HCT116 (cell line): ENCODE data around the gene GPLD1. TPM values are rescaled to one million over a fixed set of nuclear protein-coding genes. Genes with fewer than 3 reads are reported as not detected.

ENCODE experiments used
- ATAC-seq: fragments of 200-7000 bp; cut with Tn5 transposase; 2 replicates; pipeline ENCODE4 v1.9.1; 2020; ENCODE audit warnings: mild to moderate bottlenecking, moderate library complexity
- BruUV-seq: library from RNA; stranded (reverse); fragments of 400-500 nt; replicated peaks from 2 replicates; lab custom pipeline; 2021; lab: Mats Ljungman, UMichigan
- CTCF ChIA-PET: fragments of 300-600 bp; sonication (Branson Sonifier 250); formaldehyde crosslinking; loops from one replicate; lab custom pipeline; 2021; ENCODE audit warnings: antibody characterized with exemption; lab: Charles Lee
- POLR2A ChIA-PET: fragments of 300-600, 350-600 bp; sonication (Branson Sonifier 250); formaldehyde crosslinking; loops from one replicate; lab custom pipeline; 2021; ENCODE audit warnings: antibody characterized with exemption; lab: Charles Lee
- RAD21 ChIA-PET, 2 experiments: fragments of 300-600 bp; sonication (Branson Sonifier 250); formaldehyde crosslinking; loops; one replicate each; lab custom pipeline; 2023; ENCODE audit warnings: low total read pairs in 2 of 2; ENCODE audit not compliant: uncharacterized antibody in 2 of 2, unreplicated experiment in 2 of 2, low non-redundant PET in 1 of 2; lab: Charles Lee
- DNase-seq: peaks from one replicate; pipeline ENCODE4 v3.0.0-alpha.2; 2010; ENCODE audit warnings: low read depth, low spot score
- H2AFZ ChIP-seq: fragments of 200-600 bp; shearing (Covaris generic), sonication (generic); 2 replicates; pipeline ENCODE4 v1.6.1; 2017; ENCODE audit warnings: low read depth, mixed run types, mixed read lengths, antibody characterized with exemption, low read length; ENCODE audit not compliant: poor library complexity, severe bottlenecking
- H3K27ac ChIP-seq: 2 replicates; pipeline ENCODE4 v1.5.1; 2012; ENCODE audit warnings: low read depth, low read length
- H3K27me3 ChIP-seq: fragments of 200-600 bp; sonication (generic); 2 replicates; pipeline ENCODE4 v1.6.1; 2016; ENCODE audit warnings: mixed run types, low read length, mixed read lengths; ENCODE audit not compliant: insufficient read depth
- H3K36me3 ChIP-seq, 2 experiments: fragments of 200-500 bp in 1 of 2; fragments of 200-600 bp in 1 of 2; sonication (Bioruptor generic) in 1 of 2; sonication (generic) in 1 of 2; 2 replicates each; pipeline versions ENCODE4 v1.5.1 to v1.6.1; 2014 to 2016; ENCODE audit warnings: low read length in 2 of 2, inconsistent platforms in 1 of 2, mixed read lengths in 1 of 2, mixed run types in 1 of 2; ENCODE audit not compliant: insufficient read depth in 2 of 2, control insufficient read depth in 1 of 2
- H3K4me1 ChIP-seq, 2 experiments: fragments of 200-600 bp in 1 of 2; sonication (generic) in 1 of 2; 2 replicates each; pipeline versions ENCODE4 v1.5.1 to v1.6.1; 2012 to 2017; ENCODE audit warnings: low read length in 2 of 2, inconsistent platforms in 1 of 2, mild to moderate bottlenecking in 1 of 2, mixed read lengths in 1 of 2, mixed run types in 1 of 2, moderate library complexity in 1 of 2; ENCODE audit not compliant: insufficient read depth in 2 of 2, control insufficient read depth in 1 of 2
- H3K4me2 ChIP-seq: fragments of 200-600 bp; sonication (generic); 2 replicates; pipeline ENCODE4 v1.6.1; 2017; ENCODE audit warnings: mixed run types, low read length, mixed read lengths
- H3K4me3 ChIP-seq, 2 experiments: fragments of 200-600 bp in 1 of 2; sonication (generic) in 1 of 2; replicated peaks in 1 of 2; 2 replicates each; pipeline ENCODE4 v1.5.1; 2011 to 2016; ENCODE audit warnings: low read length in 2 of 2, control low read depth in 1 of 2, low read depth in 1 of 2, mild to moderate bottlenecking in 1 of 2, mixed read lengths in 1 of 2, mixed run types in 1 of 2
- H3K79me2 ChIP-seq: fragments of 200-600 bp; sonication (generic); 2 replicates; pipeline ENCODE4 v1.6.1; 2017; ENCODE audit warnings: mild to moderate bottlenecking, mixed run types, low read length, moderate library complexity, mixed read lengths; ENCODE audit not compliant: insufficient read depth
- H3K9ac ChIP-seq: fragments of 200-600 bp; sonication (generic); 2 replicates; pipeline ENCODE4 v1.6.1; 2016; ENCODE audit warnings: low read length, mixed read lengths
- H3K9me2 ChIP-seq: fragments of 200-600 bp; sonication (generic), shearing (Covaris generic); 2 replicates; pipeline ENCODE4 v1.6.1; 2017; ENCODE audit warnings: mixed run types, mild to moderate bottlenecking, moderate library complexity; ENCODE audit not compliant: insufficient read depth
- H3K9me3 ChIP-seq, 2 experiments: fragments of 200-500 bp in 1 of 2; fragments of 200-600 bp in 1 of 2; sonication (Bioruptor generic) in 1 of 2; sonication (generic) in 1 of 2; 2 replicates each; pipeline ENCODE4 v1.6.1; 2014 to 2017; ENCODE audit warnings: low read length in 2 of 2, mixed read lengths in 2 of 2, inconsistent platforms in 1 of 2, low read depth in 1 of 2, mild to moderate bottlenecking in 1 of 2, mixed run types in 1 of 2, moderate library complexity in 1 of 2; ENCODE audit not compliant: control insufficient read depth in 1 of 2, insufficient read depth in 1 of 2
- H4K20me1 ChIP-seq: fragments of 200-600 bp; sonication (generic), shearing (Covaris generic); 2 replicates; pipeline ENCODE4 v1.6.1; 2017; ENCODE audit warnings: mixed run types, mild to moderate bottlenecking, moderate library complexity; ENCODE audit not compliant: insufficient read depth
- CBX3 ChIP-seq: IDR thresholded peaks from 2 replicates; pipeline ENCODE4 v1.6.1; 2012; ENCODE audit warnings: low read depth
- CEBPB ChIP-seq: IDR thresholded peaks from 2 replicates; pipeline ENCODE4 v1.6.1; 2012; ENCODE audit warnings: low read depth
- EGR1 ChIP-seq: IDR thresholded peaks from 2 replicates; pipeline ENCODE4 v1.6.1; 2012; ENCODE audit warnings: low read depth
- ELF1 ChIP-seq: IDR thresholded peaks from 2 replicates; pipeline ENCODE4 v1.6.1; 2012; ENCODE audit warnings: low read depth, borderline replicate concordance
- EZH2 ChIP-seq: fragments of 200-600 bp; sonication (generic); IDR thresholded peaks from 2 replicates; pipeline ENCODE4 v1.6.1; 2017; ENCODE audit warnings: antibody characterized with exemption, mixed run types
- EZH2phosphoT487 ChIP-seq: fragments of 200-600 bp; IDR thresholded peaks from 2 replicates; pipeline ENCODE4 v1.6.1; 2018; ENCODE audit warnings: antibody characterized with exemption, borderline replicate concordance
- JUND ChIP-seq: IDR thresholded peaks from 2 replicates; pipeline ENCODE4 v1.6.1; 2012
- POLR2AphosphoS5 ChIP-seq: IDR thresholded peaks from 2 replicates; pipeline ENCODE4 v1.6.1; 2011; ENCODE audit warnings: mild to moderate bottlenecking, low read depth, low read length, moderate library complexity
- SP1 ChIP-seq: IDR thresholded peaks from 2 replicates; pipeline ENCODE4 v1.6.1; 2012; ENCODE audit warnings: low read depth
- SRF ChIP-seq: IDR thresholded peaks from 2 replicates; pipeline ENCODE4 v1.6.1; 2012; ENCODE audit warnings: low read depth
- TCF7L2 ChIP-seq: IDR thresholded peaks from 2 replicates; pipeline ENCODE4 v1.7.0; 2011; ENCODE audit warnings: borderline replicate concordance, inconsistent platforms; ENCODE audit not compliant: insufficient read depth, insufficient read length; ENCODE audit errors: extremely low read depth
- YY1 ChIP-seq: IDR thresholded peaks from 2 replicates; pipeline ENCODE4 v1.6.1; 2011; ENCODE audit warnings: low read length, low read depth, moderate library complexity, mild to moderate bottlenecking; ENCODE audit not compliant: insufficient replicate concordance; ENCODE audit errors: extremely low read depth
- ZFX ChIP-seq: fragments of 450-650 bp; IDR thresholded peaks from 2 replicates; pipeline ENCODE4 v1.6.1; 2017
- intact Hi-C: fragments of 100-400 bp; cut with micrococcal nuclease; formaldehyde crosslinking; loops from 2 replicates; pipeline ENCODE4 v1.10.0; 2022
- total RNA-seq: library from RNA; stranded (reverse); gene quantifications from one replicate; pipeline ENCODE4 v1.2.1, GENCODE V29; 2021; ENCODE audit not compliant: unreplicated experiment
- TF ChIP-seq, protein P1 (sequence below): IDR thresholded peaks from 2 replicates; pipeline ENCODE4 v1.6.1; 2012; ENCODE audit warnings: low read depth
- TF ChIP-seq, protein P2 (sequence below): IDR thresholded peaks from 2 replicates; pipeline ENCODE4 v1.6.1; 2012
- TF ChIP-seq, protein P3 (sequence below): IDR thresholded peaks from 2 replicates; pipeline ENCODE4 v1.6.1; 2012
- TF ChIP-seq, protein P4 (sequence below), 3 experiments: fragments of 200-600 bp in 1 of 3; sonication (generic) in 1 of 3; IDR thresholded peaks in 2 of 3; conservative IDR thresholded peaks in 1 of 3; 2 replicates each; pipeline ENCODE4 v1.5.1; 2012 to 2017; ENCODE audit warnings: low read depth in 2 of 3, low read length in 2 of 3, antibody characterized with exemption in 1 of 3, borderline replicate concordance in 1 of 3, control low read depth in 1 of 3, mild to moderate bottlenecking in 1 of 3, mixed read lengths in 1 of 3, mixed run types in 1 of 3, moderate library complexity in 1 of 3; ENCODE audit not compliant: insufficient read depth in 1 of 3
- TF ChIP-seq, protein P5 (sequence below): IDR thresholded peaks from 2 replicates; pipeline ENCODE4 v1.6.1; 2011; ENCODE audit warnings: mild to moderate bottlenecking, low read length, moderate library complexity; ENCODE audit not compliant: insufficient replicate concordance; ENCODE audit errors: extremely low read depth

The GPLD1 gene
- total RNA-seq, 1 experiment from 2014 or later, result 2.1 TPM

DNA sequence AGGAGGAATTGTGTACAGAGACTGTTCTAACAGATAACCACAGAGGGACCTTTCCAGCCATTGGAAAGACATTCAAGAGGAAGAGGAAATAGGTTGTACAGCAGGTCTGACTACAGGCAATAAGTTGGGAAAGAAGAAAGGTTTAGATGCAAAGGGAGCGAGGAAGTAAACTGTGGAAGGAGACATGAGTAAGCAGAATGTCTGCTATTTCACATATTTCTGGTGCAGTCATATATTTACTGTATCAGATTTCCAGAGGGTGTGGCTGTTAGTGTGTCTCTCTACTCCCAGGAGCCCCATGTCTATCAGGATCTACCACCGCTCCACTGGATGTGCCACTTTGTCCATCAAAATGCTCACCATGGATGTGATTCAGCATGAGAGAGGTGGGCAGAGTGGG is 60.8 kb downstream of the GPLD1 start:
- DNase-seq, result no peak

More for the DNA sequence above, 60.8 kb downstream of the GPLD1 start:
- no peaks in the 10 kb centered on the region for H3K9me3 ChIP-seq
- ChIA-PET POLR2A (no interaction called here), RAD21 (no interaction called here), CTCF (no interaction called here)
- no peaks in the 10 kb centered on the region for H3K9me2 ChIP-seq
- H3K27ac ChIP-seq, result no peak overlapping the region
- no peaks in the 10 kb centered on the region for H3K27me3 ChIP-seq
- intact Hi-C loops, result no loop called here
- H3K79me2 ChIP-seq, result no peaks in the 10 kb centered on the region
- peaks cover 0 to 7% of the 10 kb centered on the region in 2 experiments; a peak in 2 of 4 replicates for H3K4me1 ChIP-seq
- H4K20me1 ChIP-seq, result no peaks in the 10 kb centered on the region
- H2AFZ ChIP-seq, result no peak overlapping the region
- H3K4me3 ChIP-seq, result no peak overlapping the region
- BruUV-seq, result no TSS peak
- TF ChIP-seq EZH2phosphoT487 (no peak), POLR2AphosphoS5 (no peak), ELF1 (no peak), CEBPB (no peak), SP1 (no peak), TCF7L2 (no peak), EGR1 (no peak), SRF (no peak), YY1 (no peak), JUND (no peak), EZH2 (no peak), ZFX (no peak), CBX3 (no peak)
- TF ChIP-seq, protein P1, sequence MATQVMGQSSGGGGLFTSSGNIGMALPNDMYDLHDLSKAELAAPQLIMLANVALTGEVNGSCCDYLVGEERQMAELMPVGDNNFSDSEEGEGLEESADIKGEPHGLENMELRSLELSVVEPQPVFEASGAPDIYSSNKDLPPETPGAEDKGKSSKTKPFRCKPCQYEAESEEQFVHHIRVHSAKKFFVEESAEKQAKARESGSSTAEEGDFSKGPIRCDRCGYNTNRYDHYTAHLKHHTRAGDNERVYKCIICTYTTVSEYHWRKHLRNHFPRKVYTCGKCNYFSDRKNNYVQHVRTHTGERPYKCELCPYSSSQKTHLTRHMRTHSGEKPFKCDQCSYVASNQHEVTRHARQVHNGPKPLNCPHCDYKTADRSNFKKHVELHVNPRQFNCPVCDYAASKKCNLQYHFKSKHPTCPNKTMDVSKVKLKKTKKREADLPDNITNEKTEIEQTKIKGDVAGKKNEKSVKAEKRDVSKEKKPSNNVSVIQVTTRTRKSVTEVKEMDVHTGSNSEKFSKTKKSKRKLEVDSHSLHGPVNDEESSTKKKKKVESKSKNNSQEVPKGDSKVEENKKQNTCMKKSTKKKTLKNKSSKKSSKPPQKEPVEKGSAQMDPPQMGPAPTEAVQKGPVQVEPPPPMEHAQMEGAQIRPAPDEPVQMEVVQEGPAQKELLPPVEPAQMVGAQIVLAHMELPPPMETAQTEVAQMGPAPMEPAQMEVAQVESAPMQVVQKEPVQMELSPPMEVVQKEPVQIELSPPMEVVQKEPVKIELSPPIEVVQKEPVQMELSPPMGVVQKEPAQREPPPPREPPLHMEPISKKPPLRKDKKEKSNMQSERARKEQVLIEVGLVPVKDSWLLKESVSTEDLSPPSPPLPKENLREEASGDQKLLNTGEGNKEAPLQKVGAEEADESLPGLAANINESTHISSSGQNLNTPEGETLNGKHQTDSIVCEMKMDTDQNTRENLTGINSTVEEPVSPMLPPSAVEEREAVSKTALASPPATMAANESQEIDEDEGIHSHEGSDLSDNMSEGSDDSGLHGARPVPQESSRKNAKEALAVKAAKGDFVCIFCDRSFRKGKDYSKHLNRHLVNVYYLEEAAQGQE, result no peak
- TF ChIP-seq, protein P2, sequence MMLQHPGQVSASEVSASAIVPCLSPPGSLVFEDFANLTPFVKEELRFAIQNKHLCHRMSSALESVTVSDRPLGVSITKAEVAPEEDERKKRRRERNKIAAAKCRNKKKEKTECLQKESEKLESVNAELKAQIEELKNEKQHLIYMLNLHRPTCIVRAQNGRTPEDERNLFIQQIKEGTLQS, result no peak
- TF ChIP-seq, protein P3, sequence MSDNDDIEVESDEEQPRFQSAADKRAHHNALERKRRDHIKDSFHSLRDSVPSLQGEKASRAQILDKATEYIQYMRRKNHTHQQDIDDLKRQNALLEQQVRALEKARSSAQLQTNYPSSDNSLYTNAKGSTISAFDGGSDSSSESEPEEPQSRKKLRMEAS, result no peak
- TF ChIP-seq, protein P4, sequence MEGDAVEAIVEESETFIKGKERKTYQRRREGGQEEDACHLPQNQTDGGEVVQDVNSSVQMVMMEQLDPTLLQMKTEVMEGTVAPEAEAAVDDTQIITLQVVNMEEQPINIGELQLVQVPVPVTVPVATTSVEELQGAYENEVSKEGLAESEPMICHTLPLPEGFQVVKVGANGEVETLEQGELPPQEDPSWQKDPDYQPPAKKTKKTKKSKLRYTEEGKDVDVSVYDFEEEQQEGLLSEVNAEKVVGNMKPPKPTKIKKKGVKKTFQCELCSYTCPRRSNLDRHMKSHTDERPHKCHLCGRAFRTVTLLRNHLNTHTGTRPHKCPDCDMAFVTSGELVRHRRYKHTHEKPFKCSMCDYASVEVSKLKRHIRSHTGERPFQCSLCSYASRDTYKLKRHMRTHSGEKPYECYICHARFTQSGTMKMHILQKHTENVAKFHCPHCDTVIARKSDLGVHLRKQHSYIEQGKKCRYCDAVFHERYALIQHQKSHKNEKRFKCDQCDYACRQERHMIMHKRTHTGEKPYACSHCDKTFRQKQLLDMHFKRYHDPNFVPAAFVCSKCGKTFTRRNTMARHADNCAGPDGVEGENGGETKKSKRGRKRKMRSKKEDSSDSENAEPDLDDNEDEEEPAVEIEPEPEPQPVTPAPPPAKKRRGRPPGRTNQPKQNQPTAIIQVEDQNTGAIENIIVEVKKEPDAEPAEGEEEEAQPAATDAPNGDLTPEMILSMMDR (IDR thresholded peaks at IDR 0.05 in 2 of 3, conservative IDR thresholded peaks at IDR 0.05 in 1 of 3; ENCODE audit: borderline replicate concordance in 1 of 3, insufficient read depth in 1 of 3, low read depth in 2 of 3, low read length in 2 of 3), result no peak
- TF ChIP-seq, protein P5, sequence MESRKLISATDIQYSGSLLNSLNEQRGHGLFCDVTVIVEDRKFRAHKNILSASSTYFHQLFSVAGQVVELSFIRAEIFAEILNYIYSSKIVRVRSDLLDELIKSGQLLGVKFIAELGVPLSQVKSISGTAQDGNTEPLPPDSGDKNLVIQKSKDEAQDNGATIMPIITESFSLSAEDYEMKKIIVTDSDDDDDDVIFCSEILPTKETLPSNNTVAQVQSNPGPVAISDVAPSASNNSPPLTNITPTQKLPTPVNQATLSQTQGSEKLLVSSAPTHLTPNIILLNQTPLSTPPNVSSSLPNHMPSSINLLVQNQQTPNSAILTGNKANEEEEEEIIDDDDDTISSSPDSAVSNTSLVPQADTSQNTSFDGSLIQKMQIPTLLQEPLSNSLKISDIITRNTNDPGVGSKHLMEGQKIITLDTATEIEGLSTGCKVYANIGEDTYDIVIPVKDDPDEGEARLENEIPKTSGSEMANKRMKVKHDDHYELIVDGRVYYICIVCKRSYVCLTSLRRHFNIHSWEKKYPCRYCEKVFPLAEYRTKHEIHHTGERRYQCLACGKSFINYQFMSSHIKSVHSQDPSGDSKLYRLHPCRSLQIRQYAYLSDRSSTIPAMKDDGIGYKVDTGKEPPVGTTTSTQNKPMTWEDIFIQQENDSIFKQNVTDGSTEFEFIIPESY, result no peak
- TF ChIP-seq, all 23 proteins: peak for 0
- ATAC-seq, result no peak
- 0 out of 2 replicates have a peak overlapping the region, but pooled peaks have one; percentile 15 for H3K4me2 ChIP-seq
- H3K36me3 ChIP-seq, result peaks cover 13 to 19% of the 10 kb centered on the region in 2 experiments
- no peak overlapping the region for H3K9ac ChIP-seq
